GM04504 (cell line): ENCODE data around the gene UBE2K.
"Not testable (repeated sequence)": the region's sequence is repeated elsewhere in the genome, so short reads cannot be mapped to it uniquely, and the experiment has no call there.

ENCODE experiments used
- DNase-seq: peaks from one replicate; pipeline ENCODE4 v3.0.0-alpha.2; 2012; ENCODE audit warnings: low read depth

The UBE2K gene, protein sequence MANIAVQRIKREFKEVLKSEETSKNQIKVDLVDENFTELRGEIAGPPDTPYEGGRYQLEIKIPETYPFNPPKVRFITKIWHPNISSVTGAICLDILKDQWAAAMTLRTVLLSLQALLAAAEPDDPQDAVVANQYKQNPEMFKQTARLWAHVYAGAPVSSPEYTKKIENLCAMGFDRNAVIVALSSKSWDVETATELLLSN

DNA sequence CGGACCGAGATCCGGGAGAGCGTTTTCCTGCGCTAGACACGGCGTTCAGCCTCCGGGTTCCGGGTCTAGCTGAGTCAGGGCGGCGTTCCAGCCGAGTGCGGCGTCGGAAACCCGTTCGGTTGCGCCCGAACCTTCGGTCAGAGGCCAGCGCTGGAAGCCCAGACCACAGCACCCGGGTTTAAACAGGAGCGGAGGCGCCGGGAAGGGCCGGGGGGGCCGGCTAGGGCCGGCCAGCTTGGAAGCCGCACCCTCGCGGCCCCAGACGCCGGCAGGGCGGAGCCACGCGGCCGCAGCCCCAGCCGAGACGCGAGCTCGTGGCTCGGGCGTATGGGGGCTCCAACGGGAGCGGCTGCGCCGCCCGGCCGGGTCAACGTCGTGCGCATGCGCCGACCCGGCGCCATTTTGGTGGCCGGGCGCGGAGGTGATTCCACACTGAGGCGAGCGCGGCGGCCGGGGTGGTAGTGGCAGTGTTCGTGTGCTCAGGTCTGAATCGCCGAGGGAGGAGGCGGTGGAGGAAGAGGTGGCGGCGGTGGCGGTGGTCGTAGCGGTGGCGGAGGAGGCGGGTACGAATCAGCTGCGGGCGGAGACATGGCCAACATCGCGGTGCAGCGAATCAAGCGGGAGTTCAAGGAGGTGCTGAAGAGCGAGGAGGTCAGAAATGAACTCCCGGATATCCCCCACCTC is at the start of gene UBE2K:
Gene UBE2K, plus strand, starts transcription at position 397 of the 684 bp plus-strand sequence. Its CDS starts 192 bp downstream, at position 589.
- peak; percentile 78 for DNase-seq

DNA sequence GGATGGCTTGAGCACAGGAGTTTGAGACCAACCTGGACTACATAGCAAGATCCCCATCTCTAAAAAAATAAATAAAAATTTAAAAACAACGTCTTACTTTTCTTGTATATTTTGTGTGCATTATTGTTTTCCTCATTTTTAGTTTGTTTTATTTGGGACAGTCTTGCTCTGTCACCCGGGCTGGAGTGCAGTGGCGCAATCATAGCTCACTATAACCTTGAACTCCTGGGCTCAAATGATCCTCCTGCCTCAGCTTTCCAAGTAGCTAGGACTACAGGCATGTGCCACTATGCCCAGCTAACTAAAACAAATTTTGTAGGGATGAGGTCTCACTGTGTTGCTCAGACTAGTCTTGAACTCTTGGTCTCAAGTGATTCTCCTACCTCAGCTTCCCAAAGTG is 49.7 kb upstream of the UBE2K start:
- DNase-seq, result no peak

DNA sequence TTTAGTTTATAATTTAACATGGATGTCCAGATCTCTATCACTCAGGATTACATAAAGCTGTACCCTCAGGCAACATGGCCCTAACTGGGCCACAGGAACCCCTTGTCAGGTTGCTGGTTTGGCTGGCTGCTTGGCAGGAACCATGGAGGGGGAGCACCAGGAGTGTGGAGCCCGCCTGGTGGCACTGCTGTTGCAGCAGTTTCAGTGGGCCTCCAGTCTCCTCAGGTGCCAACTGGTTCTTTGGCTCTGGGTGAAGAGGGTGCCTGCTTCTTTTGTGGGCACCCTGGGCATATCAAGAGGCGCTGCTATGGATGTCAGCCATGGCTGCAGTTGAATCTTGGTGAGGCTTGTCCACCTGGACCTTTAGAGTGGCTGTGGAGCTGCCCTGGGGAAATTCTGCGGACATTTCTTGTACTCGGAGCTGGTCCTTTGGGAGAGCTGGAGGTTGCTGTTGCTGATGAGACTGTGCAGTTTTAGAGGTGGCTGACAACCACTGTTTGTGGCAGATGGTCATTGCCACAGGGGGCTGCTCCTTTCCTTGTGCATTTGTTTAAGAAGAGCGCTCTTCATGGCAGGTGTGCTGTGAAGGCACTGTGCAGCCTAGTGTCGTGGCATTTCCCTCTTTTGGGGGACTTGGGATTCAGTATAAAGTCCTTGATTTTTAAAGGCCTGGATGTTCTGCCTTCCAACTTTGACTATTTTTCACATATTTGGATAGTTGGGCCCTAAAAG is 48.9 kb upstream of the UBE2K start:
- no peak for DNase-seq

DNA sequence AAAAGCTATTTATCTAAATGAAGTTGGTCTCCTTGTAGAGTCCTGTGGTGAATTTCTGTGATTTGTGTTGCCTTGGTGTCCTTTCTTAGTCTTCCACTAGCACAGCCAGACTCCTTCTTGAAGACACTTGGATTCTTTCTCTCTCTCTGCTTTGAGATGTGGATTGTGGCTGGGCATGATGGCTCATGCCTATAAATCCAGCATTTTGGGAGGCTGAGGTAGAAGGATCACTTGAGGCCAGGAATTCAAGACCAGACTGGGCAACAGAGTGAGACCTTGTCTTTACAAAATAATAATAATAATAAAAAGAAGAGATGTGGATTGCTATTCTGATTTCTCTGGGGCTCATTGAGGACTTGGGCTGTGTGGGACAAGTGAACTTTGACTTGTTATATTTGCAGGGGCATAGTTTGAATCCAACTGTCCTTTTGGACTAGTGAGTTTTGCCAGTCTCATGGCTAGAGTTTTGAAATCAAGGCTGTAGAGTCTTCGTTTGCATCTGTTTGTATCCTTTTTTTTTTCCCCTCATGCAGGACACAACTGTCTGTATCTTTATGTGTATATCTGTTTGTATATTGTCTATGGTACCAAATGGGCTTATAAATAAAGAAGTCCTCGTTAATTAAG is 48.2 kb upstream of the UBE2K start:
- no peak for DNase-seq

DNA sequence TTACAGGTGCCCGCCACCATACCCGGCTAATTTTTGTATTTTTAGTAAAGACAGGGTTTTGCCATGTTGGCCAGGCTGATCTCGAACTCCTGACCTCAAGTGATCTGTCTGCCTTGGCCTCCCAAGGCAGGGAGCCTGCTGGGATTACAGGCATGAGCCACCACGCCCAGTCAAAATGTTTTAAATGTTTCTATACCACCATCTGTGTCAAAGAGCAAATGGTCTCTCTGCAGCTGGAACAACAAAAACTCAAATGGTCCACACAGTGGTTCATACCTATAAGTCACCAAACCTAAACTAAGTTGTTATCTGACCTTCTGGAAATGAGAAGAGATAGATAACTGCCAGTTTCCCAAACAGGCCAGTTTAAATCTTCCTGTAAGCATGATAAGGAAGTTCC is 46.4 kb upstream of the UBE2K start:
- not testable (repeated sequence) for DNase-seq

DNA sequence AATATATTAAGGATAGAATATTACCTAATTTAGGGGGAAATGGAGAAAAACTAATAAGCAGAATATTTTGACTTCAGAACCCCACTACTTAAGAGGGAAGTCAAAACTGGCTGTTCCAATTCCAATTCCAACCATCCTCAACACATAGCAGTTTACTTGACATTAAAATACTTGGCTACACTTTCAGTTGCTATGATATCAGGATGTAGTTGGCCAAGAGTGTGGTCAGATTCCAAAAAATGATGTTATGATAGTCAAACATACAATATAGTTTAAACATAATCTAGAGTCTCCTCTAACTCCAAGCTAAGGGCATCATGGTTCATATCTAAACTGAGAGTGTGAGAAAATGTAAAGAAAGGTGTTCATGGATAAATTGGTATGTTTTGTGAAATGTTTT is 42.7 kb upstream of the UBE2K start:
- DNase-seq, result no peak

DNA sequence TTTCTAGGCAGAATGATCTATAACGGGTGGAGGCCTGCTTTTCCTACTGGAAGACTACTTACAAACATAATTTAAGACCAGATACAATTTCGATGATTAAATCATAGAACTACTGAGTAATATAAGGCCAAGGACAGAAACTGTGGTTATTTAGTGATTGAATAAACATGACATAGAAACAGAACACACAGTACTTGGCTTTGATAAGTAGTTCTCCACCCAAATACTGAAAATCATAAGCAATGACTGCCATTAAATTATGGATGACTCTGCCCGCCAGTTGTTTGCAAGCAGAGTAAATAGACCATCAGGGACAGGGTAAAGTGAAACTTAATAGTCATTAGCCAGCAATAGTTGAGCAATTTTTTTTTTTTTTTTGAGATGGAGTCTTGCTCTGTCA is 42.1 kb upstream of the UBE2K start:
- no peak for DNase-seq

DNA sequence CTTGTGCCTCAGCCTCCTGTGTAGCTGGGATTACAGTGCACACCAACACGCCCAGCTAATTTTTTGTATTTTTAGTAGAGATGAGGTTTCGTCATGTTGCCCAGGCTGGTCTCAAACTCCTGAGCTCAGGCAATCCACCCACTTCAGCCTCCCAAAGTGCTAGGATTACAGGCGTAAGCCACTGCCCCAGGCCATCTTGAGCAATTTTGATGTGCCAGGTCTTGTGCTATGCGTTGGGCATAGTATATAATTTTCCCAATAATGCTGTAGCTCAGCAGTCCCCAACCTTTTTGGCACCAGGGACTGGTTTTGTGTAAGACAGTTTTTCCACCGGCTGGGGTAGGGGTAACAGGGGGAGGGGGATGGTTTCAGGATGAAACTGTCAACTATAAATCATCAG is 41.3 kb upstream of the UBE2K start:
- DNase-seq, result not testable (repeated sequence)

DNA sequence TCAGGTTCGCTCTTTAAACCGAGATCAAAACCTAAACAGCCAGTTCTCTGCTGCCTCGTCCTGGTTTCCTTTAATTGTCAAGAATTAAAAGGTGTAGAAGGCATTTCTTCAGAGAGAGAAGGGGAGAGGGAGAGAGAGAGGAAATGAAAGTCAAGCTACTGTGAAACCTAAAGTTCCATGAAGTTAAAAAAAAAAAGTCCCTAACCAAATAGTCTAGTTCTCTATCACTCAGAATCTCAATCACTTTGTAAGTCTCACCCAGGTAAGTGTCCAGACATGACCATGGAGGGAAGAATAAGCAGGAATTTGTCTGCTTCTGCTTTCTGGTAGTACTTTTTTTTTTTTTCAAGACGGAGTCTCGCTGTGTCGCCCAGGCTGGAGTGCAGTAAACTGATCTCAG is 40.5 kb upstream of the UBE2K start:
- DNase-seq, result no peak

DNA sequence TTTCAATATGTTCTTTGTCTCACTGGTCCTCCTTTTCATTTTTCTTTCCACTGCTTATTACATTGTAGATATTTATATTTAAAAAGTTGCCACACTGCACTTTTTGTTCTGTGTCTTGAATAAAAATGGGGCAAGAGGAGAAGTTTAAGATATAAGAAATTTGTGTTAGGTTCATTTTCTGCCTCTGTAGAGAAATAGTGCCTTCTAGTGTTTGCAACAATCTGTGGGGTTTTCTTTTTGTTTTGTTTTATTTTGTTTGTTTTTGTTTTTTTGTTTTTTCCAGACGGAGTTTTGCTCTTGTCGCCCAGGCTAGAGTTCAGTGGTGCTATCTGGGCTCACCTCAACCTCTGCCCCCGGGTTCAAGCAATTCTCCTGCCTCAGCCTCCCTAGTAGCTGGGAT is 39.2 kb upstream of the UBE2K start:
- no peak for DNase-seq

DNA sequence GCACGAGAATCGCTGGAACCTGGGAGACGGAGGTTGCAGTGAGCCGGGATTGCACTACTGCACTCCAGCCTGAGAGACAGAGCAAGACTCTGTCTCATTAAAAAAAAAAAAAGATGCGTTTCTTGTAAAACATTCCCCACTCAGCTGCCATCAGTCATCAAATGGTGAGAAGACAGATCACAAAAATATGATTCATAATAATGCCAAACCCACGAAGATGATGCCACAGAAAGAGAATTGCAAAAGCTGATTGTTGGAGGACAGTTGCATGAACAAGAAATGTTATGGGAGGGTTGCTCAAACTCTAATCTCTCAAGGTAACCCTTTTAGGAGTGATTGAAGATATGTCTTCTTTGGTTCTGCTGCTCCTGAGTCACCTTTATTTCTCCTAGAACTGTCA is 37.9 kb upstream of the UBE2K start:
- no peak for DNase-seq

DNA sequence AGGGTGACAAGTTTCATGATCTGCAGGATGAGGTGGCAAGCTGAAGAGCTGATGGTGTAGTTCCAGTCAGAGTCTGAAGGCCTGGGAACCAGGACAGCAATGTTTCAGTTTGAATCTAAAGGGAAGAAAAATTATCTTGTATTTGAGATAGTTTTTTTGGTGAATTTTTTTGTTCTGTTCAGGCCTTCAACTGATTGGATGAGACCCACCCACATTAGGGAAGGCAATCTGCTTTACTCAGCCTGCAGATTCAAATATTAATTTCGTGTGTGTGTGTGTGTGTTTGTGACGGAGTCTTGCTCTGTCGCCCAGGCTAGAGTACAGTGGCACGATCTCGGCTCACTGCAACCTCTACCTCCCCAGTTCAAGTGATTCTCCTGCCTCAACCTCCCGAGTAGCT is 37.2 kb upstream of the UBE2K start:
- no peak for DNase-seq

DNA sequence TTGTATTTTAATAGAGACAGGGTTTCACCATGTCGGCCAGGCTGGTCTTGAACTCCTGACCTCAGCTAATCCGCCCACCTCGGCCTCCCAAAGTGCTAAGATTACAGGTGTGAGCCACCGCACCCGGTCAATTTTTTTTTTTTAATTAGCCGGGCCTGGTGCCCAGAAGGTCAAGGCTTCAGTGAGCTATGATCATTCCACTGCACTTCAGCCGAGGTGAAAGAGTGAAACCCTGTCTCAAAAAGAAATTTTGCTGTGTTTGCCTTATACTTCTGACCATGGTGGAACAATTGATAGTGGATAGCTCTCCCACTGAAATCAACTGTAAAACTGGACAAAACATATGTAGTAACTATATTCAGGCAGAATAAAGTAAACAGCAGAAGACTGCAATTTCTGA is 35.3 kb upstream of the UBE2K start:
- DNase-seq, result no peak

DNA sequence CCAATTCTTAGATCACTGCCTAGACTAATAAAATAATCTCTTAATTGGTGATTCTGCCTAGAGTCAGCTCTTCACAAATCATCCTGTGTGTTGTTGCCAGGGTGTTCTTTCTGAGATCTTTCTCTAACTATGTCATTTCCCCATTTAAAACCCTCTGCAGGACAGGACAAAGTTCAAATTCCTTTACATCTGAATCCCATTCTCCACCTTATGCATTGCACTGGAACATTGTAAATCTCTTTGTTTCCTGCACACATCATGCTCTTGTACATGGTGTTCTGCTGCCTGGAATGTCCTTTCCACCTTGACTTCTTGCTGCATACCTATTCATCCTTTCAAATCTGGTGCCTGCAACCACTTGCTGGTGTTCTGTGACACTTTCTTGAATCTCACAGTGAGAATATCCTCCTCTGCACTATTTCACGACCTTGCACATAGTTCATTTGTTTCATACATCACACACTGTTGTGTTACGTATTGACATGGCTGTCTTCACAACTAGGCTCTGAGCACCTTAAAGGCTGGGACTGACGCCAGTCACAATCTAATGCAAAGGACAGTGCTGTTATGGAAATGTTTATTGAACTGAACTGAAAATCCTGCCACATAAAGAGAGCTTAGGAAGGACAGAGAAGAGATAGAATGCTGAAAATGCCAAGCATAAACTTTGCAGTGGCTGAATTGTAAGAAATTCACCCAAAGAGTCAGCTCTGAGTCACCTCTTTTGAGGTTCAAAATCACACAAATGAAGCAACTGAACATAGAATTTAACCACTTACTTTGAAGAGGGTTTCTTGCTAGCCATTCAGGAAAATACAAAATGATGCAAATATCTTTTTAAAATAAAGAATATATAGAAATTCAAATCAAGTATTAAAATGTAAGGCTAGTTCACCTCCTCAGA is 32.9 kb upstream of the UBE2K start:
- peak; percentile 20 for DNase-seq

DNA sequence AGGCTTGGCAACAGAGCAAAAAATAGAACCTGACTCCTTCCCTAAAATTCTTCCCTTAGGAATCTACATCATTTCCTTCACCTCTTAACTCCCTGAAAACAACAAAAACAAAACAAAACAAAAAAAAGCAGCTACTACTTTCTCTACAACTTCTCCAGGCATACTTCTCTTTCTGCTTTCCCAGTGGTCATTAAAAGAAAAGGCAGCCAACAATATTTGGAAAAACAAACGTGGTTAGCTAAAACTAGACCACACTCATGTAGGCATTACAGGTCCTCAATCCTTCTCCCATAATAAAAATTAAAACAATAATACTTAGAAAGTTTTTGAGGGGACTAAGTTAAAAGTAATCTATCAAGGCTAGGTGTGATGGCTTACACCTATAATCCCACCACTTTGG is 30.2 kb upstream of the UBE2K start:
- no peak for DNase-seq

DNA sequence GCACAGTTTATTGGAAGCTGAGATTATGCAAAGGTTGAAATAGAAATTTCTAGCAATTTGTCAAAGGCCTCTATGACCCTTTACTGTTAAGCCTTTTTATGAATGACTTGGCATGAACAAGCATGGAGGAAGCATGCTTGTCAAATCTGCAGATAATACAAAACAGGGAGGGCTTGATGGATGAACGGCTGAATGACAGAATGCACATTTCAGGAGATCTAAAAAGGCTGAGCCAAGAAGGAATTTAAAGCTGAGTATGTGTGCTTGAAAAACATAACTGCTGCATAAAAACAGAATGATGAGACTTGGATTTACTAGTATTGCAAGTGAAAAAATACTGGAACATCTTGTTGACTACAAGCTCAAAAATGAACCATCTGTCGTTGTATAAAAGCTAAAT is 29.0 kb upstream of the UBE2K start:
- no peak for DNase-seq

DNA sequence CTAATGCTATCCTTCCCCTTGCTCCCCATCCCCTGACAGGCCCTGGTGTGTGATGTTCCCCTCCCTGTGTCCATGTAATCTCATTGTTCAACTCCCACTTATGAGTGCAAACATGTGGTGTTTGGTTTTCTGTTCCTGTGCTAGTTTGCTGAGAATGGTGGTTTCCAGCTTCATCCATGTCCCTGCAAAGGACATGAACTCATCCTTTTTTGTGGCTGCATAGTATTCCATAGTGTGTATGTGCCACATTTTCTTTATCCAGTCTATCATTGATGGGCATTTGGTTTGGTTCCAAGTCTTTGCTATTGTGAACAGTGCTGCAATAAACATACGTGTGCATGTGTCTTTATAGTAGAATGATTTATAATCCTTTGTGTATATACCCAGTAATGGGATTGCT is 27.6 kb upstream of the UBE2K start:
- not testable (repeated sequence) for DNase-seq

DNA sequence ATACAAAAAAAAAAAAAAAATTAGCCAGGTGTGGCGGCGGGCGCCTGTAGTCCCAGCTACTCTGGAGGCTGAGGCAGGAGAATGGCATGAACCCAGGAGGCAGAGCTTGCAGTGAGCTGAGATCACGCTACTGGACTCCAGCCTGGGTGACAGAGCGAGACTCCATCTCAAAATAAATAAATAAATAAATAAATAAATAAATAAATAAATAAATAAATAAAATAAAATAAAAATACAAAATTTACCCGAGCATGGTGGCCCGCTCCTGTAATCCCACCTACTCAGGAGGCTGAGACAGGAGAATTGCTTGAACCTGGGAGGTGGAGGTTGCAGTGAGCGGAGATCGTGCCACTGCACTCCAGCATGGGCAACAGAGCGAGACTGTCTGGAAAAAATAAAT is 22.3 kb upstream of the UBE2K start:
- DNase-seq, result not testable (repeated sequence)

DNA sequence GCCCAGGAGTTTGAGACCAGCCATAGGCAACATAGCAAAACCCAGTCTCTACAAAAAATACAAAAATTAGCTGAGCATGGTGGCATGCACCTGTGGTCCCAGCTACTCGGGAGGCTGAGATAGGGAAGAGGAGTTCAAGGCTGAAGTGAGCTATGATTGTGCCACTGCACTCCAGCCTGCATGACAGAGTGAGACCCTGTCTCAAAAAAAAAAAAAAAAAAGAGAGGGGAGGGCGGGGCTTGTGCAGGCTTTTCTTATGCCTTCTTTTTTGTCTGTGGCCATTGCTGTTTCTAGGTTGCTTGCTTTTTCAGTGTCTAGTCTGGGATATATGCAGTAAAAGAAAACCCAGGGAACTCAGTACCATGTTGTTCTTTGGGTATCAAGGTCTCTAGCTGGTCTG is 16.9 kb upstream of the UBE2K start:
- DNase-seq, result not testable (repeated sequence)

DNA sequence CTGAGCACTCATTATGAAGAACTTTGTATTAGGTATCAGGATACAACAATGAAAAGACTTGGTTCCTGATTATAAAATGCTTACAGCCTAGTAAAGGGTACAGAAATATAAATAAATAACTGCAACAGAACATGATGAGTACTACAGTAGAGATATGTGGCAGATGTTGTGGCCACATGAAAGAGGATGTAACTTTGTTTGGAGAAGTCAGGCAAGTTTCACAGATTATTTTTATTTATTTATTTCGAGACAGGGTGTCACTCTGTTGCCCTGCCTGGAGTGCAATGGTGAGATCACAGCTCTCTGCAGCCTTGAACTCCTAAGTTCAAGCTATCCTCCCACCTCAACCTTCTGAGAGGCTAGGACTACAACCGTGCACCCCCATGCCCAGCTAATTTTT is 15.8 kb upstream of the UBE2K start:
- DNase-seq, result no peak

DNA sequence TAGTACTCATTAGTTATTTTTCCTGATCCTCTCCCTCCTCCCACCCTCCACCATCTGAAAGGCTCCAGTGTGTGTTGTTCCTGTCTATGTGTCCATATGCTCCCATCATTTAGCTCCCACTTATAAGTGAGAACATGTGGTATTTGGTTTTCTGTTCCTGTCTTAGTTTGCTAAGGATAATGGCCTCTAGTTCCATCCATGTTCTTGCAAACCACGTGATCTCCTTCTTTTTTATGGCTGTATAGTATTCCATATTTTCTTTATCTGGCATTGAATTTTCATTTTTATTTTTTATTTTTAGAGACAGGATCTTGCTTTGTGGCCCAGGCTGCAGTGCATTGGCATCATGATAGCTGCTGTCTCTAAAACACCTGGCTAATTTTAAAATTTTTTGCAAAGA is 11.9 kb upstream of the UBE2K start:
- DNase-seq, result no peak

DNA sequence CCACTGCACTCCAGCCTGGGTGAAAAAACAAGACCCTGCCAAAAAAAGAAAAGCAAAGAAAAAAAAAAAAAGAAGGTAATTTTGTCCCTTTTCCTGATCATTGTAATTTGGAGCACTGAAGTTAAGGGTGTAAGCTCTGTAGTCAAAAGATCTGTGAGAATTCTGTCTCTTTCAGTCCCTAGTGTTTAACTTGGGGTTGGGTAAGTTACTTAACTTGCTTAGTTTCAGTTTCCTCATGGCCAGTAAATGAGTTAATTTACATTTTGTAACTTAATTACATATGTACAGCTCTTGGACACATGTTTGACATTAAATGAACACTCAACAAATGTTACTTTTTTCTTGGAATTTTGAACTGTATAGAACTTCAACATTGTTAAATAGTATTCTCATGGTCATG is 10.9 kb upstream of the UBE2K start:
- no peak for DNase-seq
